CD4-positive, alpha-beta T cell treated with Interleukin-4 for 4 hours (primary cell): ENCODE results near the gene ZNF682.
"Not testable (repeated sequence)": the region's sequence is repeated elsewhere in the genome, so short reads cannot be mapped to it uniquely, and the experiment has no call there.

ENCODE experiments used
- DNase-seq: peaks from one replicate; pipeline ENCODE4 v3.0.0-alpha.2; 2020

ZNF682 gene

GRCh38 chr19:20039203-20039723 is at the start of gene ZNF682:
Gene ZNF682, minus strand, starts transcription at chr19:20039505. Its CDS starts 160 bp downstream, at chr19:20039345.
- peak; percentile 92 for DNase-seq

- not testable (repeated sequence) for DNase-seq
Measured at GRCh38 chr19:20082876-20083275, 43.6 kb upstream of the ZNF682 start.

GRCh38 chr19:20082232-20082833 is 43.0 kb upstream of the ZNF682 start:
- DNase-seq: not testable (repeated sequence)

- DNase-seq: no peak
Measured at GRCh38 chr19:20080656-20081055, 41.4 kb upstream of the ZNF682 start.

GRCh38 chr19:20079476-20079875 is 40.2 kb upstream of the ZNF682 start:
- DNase-seq: no peak

- no peak for DNase-seq
Measured at GRCh38 chr19:20078581-20079031, 39.3 kb upstream of the ZNF682 start.

GRCh38 chr19:20077791-20078463 is 38.6 kb upstream of the ZNF682 start, which contains the start of gene ZNF90:
Gene ZNF90, plus strand, starts transcription at chr19:20078000. Its CDS starts 133 bp downstream, at chr19:20078133.
- peak; percentile 90 for DNase-seq

GRCh38 chr19:20072936-20073335 is 33.6 kb upstream of the ZNF682 start:
- DNase-seq: no peak

GRCh38 chr19:20070691-20071090 is 31.4 kb upstream of the ZNF682 start:
- DNase-seq: no peak

GRCh38 chr19:20068559-20068958 is 29.3 kb upstream of the ZNF682 start:
- DNase-seq: not testable (repeated sequence)

GRCh38 chr19:20067943-20068342 is 28.6 kb upstream of the ZNF682 start:
- no peak for DNase-seq

- no peak for DNase-seq
Measured at GRCh38 chr19:20066861-20067260, 27.6 kb upstream of the ZNF682 start.

GRCh38 chr19:20060282-20060681 is 21.0 kb upstream of the ZNF682 start:
- no peak for DNase-seq

- DNase-seq: not testable (repeated sequence)
Measured at GRCh38 chr19:20058738-20059137, 19.4 kb upstream of the ZNF682 start.

GRCh38 chr19:20051841-20052768 is 12.8 kb upstream of the ZNF682 start:
- DNase-seq: peak; percentile 70

- DNase-seq: not testable (repeated sequence)
Measured at GRCh38 chr19:20045742-20046141, 6.4 kb upstream of the ZNF682 start.

- DNase-seq: no peak
Measured at GRCh38 chr19:20044663-20045062, 5.4 kb upstream of the ZNF682 start.

- DNase-seq: peak; percentile 3
Measured at GRCh38 chr19:20038358-20039202, 725 bp downstream of the ZNF682 start.

GRCh38 chr19:20035935-20036334 is 3.4 kb downstream of the ZNF682 start:
- DNase-seq: no peak

GRCh38 chr19:20028611-20029010 is 10.7 kb downstream of the ZNF682 start:
- no peak for DNase-seq

GRCh38 chr19:20005741-20006140 is 33.6 kb downstream of the ZNF682 start:
- DNase-seq: no peak

- peak; percentile 23 for DNase-seq
Measured at GRCh38 chr19:19997656-19998268, 41.5 kb downstream of the ZNF682 start.
